Endodermal cell (in vitro differentiated cells): Measurements from ENCODE around the gene ZNF710. TPM values are rescaled to one million over a fixed set of nuclear protein-coding genes. Genes with fewer than 3 reads are reported as not detected.
A peak's percentile ranks its signal among the peaks of the same experiment; 100 is the strongest.

Source experiments
- DNase-seq: peaks from one replicate; pipeline ENCODE4 v3.0.0-alpha.2; 2017
- H3K27ac ChIP-seq: 2 replicates; pipeline ENCODE4 v1.5.1; 2013; ENCODE audit warnings: mild to moderate bottlenecking, low read depth, low read length, moderate library complexity
- H3K27me3 ChIP-seq: 2 replicates; pipeline ENCODE4 v1.6.1; 2013; ENCODE audit warnings: mild to moderate bottlenecking, low read length, moderate library complexity; ENCODE audit not compliant: insufficient read depth, control insufficient read depth, poor library complexity, severe bottlenecking
- H3K36me3 ChIP-seq: 2 replicates; pipeline ENCODE4 v1.7.0; 2013; ENCODE audit warnings: mild to moderate bottlenecking, low read length, moderate library complexity; ENCODE audit not compliant: control insufficient read depth, insufficient read depth
- H3K4me1 ChIP-seq: one replicate; pipeline ENCODE4 v1.7.0; 2013; ENCODE audit warnings: low read length; ENCODE audit not compliant: control insufficient read depth, insufficient read depth
- H3K4me3 ChIP-seq: 2 replicates; pipeline ENCODE4 v1.5.1; 2013; ENCODE audit warnings: mild to moderate bottlenecking, low read length, moderate library complexity
- H3K9ac ChIP-seq: 2 replicates; pipeline ENCODE4 v1.6.1; 2013; ENCODE audit warnings: mild to moderate bottlenecking, low read length, moderate library complexity; ENCODE audit not compliant: poor library complexity, severe bottlenecking; ENCODE audit errors: extremely low read depth
- H3K9me3 ChIP-seq: 2 replicates; pipeline ENCODE4 v1.6.1; 2013; ENCODE audit warnings: mild to moderate bottlenecking, low read length, moderate library complexity; ENCODE audit not compliant: control insufficient read depth
- H3K27ac Mint-ChIP-seq: 2 replicates; pipeline ENCODE4 v1.8.0; 2020; ENCODE audit warnings: mixed read lengths
- H3K27me3 Mint-ChIP-seq: 2 replicates; pipeline ENCODE4 v1.8.0; 2021; ENCODE audit warnings: mild to moderate bottlenecking, mixed read lengths; ENCODE audit not compliant: insufficient read depth
- H3K36me3 Mint-ChIP-seq: 2 replicates; pipeline ENCODE4 v1.8.0; 2020; ENCODE audit warnings: low read depth, mixed read lengths
- H3K4me1 Mint-ChIP-seq: 2 replicates; pipeline ENCODE4 v1.8.0; 2020; ENCODE audit warnings: mixed read lengths
- H3K4me3 Mint-ChIP-seq: 2 replicates; pipeline ENCODE4 v1.8.0; 2020; ENCODE audit warnings: mild to moderate bottlenecking, moderate library complexity, mixed read lengths
- H3K9me3 Mint-ChIP-seq: 2 replicates; pipeline ENCODE4 v1.8.0; 2020; ENCODE audit warnings: mild to moderate bottlenecking, mixed read lengths
- WGBS, 2 experiments: methylation state at CpG; one replicate each; pipeline versions ENCODE4 v1.1.5 to v1.1.7; 2013; ENCODE audit warnings: missing lambda C conversion rate in 2 of 2, mixed read lengths in 1 of 2; ENCODE audit not compliant: insufficient coverage in 1 of 2, insufficient read length in 1 of 2; 5-methylcytosine and 5-hydroxymethylcytosine counted together
- total RNA-seq, 2 donors: library from RNA; stranded (reverse); fragmentation: NEBNext Ultra II Directional in 1 of 2; extraction: Animal tissue kit (Norgen Biotek cat#: 25700) in 1 of 2; gene quantifications; 2 replicates in 1 of 2; 3 replicates in 1 of 2; pipeline ENCODE4 v1.2.1, GENCODE V29; 2021
- TF ChIP-seq, protein P1 (sequence below): fragments of 200-600 bp; sonication (generic); conservative IDR thresholded peaks from 2 replicates; pipeline ENCODE4 v1.5.0; 2021; ENCODE audit warnings: antibody characterized with exemption, mild to moderate bottlenecking

The ZNF710 gene
- total RNA-seq, 2 donors from 2014 or later, result 31.8 to 39.1 TPM

DNA sequence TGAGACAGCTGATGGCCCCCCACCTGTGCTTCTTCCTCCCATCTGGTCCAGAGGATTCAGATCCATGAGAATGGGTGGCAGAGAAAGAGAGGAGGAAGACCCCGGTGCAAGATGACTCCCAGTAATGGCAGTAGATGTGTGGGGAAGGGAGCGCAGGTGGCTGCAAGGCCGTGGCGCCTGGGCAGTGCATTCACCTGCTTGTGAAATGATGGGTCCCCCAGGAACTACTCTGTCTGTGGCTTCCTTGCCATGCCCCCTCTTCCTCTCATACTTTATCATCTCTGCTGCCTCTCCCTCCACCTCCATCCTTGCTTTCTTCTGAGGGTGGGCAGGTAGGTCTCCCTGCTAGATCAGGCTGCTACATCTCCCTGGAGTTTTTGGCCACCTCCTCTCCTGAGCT, 23.3 kb downstream of the ZNF710 start:
- no peaks in the 10 kb centered on the region for H3K27me3 Mint-ChIP-seq
- no peak overlapping the region for H3K27ac Mint-ChIP-seq
- 97% methylated on average over 4 of the region's 4 CpGs; no CpG with 5 or more reads in 1 of the 2 experiments for WGBS, 2 experiments

DNA sequence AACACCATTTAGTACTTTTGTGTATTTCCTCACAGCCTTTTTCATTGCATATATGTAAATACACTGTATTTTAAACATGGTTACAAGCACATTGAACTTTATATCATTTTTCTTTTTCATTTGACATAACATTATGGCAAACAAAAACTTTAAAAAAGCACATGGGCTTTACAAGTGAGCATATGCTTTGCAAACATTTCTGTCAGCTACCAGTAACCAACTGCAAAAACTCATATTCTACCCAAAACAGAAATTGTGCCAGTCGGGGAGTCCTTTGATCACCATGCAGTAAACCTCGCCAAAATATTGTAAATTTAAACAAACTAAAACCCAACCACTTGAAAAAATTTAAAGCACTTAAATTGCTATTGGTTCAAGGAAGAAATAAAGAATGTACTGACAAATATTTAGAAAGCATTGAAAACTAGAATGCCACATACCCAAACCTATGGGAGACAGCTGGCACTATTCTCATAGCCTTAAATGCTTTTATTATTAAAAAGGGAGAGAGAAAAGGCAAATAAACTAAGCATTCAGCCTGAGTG, 24.4 kb downstream of the ZNF710 start:
- Histone ChIP-seq H3K9ac (no peak overlapping the region), H3K4me3 (no peak overlapping the region), H3K36me3 (peaks cover 6% of the 10 kb centered on the region), H3K27ac (no peak overlapping the region), H3K27me3 (no peaks in the 10 kb centered on the region), H3K4me1 (no peaks in the 10 kb centered on the region), H3K9me3 (no peaks in the 10 kb centered on the region)
- DNase-seq, result no peak
- TF ChIP-seq, protein P1, sequence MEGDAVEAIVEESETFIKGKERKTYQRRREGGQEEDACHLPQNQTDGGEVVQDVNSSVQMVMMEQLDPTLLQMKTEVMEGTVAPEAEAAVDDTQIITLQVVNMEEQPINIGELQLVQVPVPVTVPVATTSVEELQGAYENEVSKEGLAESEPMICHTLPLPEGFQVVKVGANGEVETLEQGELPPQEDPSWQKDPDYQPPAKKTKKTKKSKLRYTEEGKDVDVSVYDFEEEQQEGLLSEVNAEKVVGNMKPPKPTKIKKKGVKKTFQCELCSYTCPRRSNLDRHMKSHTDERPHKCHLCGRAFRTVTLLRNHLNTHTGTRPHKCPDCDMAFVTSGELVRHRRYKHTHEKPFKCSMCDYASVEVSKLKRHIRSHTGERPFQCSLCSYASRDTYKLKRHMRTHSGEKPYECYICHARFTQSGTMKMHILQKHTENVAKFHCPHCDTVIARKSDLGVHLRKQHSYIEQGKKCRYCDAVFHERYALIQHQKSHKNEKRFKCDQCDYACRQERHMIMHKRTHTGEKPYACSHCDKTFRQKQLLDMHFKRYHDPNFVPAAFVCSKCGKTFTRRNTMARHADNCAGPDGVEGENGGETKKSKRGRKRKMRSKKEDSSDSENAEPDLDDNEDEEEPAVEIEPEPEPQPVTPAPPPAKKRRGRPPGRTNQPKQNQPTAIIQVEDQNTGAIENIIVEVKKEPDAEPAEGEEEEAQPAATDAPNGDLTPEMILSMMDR, result no peak
- Mint-ChIP-seq H3K4me3 (no peak overlapping the region), H3K27me3 (no peaks in the 10 kb centered on the region), H3K36me3 (peaks cover 17% of the 10 kb centered on the region), H3K27ac (no peak overlapping the region), H3K4me1 (peaks cover 1% of the 10 kb centered on the region), H3K9me3 (no peaks in the 10 kb centered on the region)
- WGBS, 2 experiments, result 92% methylated on average over 1 of the region's 2 CpGs; no CpG with 5 or more reads in 1 of the 2 experiments

More for the DNA sequence above, 23.3 kb downstream of the ZNF710 start:
- H3K4me3 ChIP-seq, result no peak overlapping the region
- DNase-seq, result peak; percentile 27
- TF ChIP-seq, protein P1, result no peak
- peaks cover 6% of the 10 kb centered on the region for H3K36me3 ChIP-seq
- H3K27ac ChIP-seq, result no peak overlapping the region
- Mint-ChIP-seq H3K9me3 (no peaks in the 10 kb centered on the region), H3K36me3 (peaks cover 15% of the 10 kb centered on the region), H3K4me1 (peaks cover 11% of the 10 kb centered on the region), H3K4me3 (no peak overlapping the region)
- no peak overlapping the region for H3K9ac ChIP-seq
- H3K27me3 ChIP-seq, result no peaks in the 10 kb centered on the region
- peaks cover 4% of the 10 kb centered on the region for H3K4me1 ChIP-seq
- no peaks in the 10 kb centered on the region for H3K9me3 ChIP-seq

DNA sequence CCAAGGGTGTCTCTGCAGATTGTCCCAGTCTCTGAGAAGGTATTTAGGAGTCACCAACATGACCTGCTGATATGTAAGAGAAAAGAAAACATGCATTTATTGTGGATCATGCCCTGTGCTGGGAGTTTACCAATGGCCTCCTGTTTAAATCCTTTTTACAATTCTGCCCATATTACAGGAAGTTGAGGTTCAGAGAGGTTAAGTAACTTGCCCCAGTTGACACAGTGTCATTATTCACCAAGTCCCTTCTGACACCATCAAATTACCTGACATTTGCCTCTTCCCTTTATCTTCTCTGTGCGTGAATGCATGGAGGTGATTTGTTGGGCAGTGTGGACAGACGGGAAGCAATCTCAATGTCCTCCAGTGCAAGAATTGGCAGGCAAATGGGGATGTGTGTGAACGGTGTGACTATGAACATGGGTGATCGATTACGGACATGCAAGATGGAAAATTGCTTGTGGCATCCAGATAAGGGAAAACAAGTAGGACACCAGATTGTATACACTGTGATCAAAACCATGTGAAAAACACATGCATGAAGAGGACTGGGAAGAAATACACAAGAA, 27.3 kb downstream of the ZNF710 start:
- H3K27me3 Mint-ChIP-seq, result no peaks in the 10 kb centered on the region
- no peaks in the 10 kb centered on the region for H3K9me3 Mint-ChIP-seq
- peaks cover 12% of the 10 kb centered on the region for H3K36me3 Mint-ChIP-seq
- peaks cover 13% of the 10 kb centered on the region for H3K4me1 Mint-ChIP-seq
- TF ChIP-seq, protein P1, result no peak
- H3K4me3 ChIP-seq, result no peak overlapping the region
- H3K9ac ChIP-seq, result no peak overlapping the region
- H3K4me1 ChIP-seq, result peaks cover 2% of the 10 kb centered on the region
- H3K27ac ChIP-seq, result no peak overlapping the region
- H3K27me3 ChIP-seq, result no peaks in the 10 kb centered on the region
- no peak overlapping the region for H3K4me3 Mint-ChIP-seq
- no peaks in the 10 kb centered on the region for H3K9me3 ChIP-seq
- H3K27ac Mint-ChIP-seq, result no peak overlapping the region
- H3K36me3 ChIP-seq, result peaks cover 6% of the 10 kb centered on the region
- WGBS, 2 experiments, result 95 to 96% methylated on average over 5 of the region's 5 CpGs
- DNase-seq, result no peak
